Stomach (tissue), 9 donors: Measurements from ENCODE around the gene SUN5. TPM values are rescaled to one million over a fixed set of nuclear protein-coding genes. Genes with fewer than 3 reads are reported as not detected.

Experiments
- DNase-seq, 2 donors: peaks; one replicate each; pipeline versions ENCODE4 v3.0.0 to v3.0.0-alpha.2; 2013 to 2019
- H3K27ac ChIP-seq, 5 donors: fragments of 200-600 bp in 4 of 5; sonication (generic) in 4 of 5; one replicate each; pipeline ENCODE4 v1.5.1; 2013 to 2019; ENCODE audit warnings: mild to moderate bottlenecking in 1 of 5, moderate library complexity in 1 of 5
- H3K27me3 ChIP-seq, 3 donors: fragments of 200-600 bp; sonication (generic); one replicate each; pipeline ENCODE4 v1.5.1; 2017 to 2019; ENCODE audit warnings: mixed run types in 1 of 3
- H3K36me3 ChIP-seq, 4 donors: fragments of 200-600 bp; sonication (generic); 1 replicate in 3 of 4; 2 replicates in 1 of 4; pipeline ENCODE4 v1.5.1; 2016 to 2019
- H3K4me1 ChIP-seq, 4 donors: fragments of 200-600 bp; sonication (generic); one replicate each; pipeline ENCODE4 v1.5.1; 2016 to 2019
- H3K4me3 ChIP-seq, 4 donors: fragments of 200-600 bp; sonication (generic) in 3 of 4; one replicate each; pipeline ENCODE4 v1.5.1; 2016 to 2019; ENCODE audit warnings: mild to moderate bottlenecking in 1 of 4
- H3K9me3 ChIP-seq, 4 donors: fragments of 200-600 bp; sonication (generic); one replicate each; pipeline ENCODE4 v1.5.1; 2016 to 2019
- EP300 ChIP-seq: sonication (generic); formaldehyde crosslinking; IDR thresholded peaks from one replicate; pipeline ENCODE4 v1.6.1; 2017; ENCODE audit warnings: antibody characterized with exemption
- POLR2A ChIP-seq, 4 donors: fragments of 450-650 bp; IDR thresholded peaks; one replicate each; pipeline ENCODE4 v1.6.1; 2016; ENCODE audit warnings: antibody characterized with exemption in 4 of 4, control low read depth in 2 of 4, mild to moderate bottlenecking in 1 of 4, moderate library complexity in 1 of 4
- POLR2AphosphoS5 ChIP-seq, 3 donors: sonication (generic); formaldehyde crosslinking; IDR thresholded peaks; one replicate each; pipeline ENCODE4 v1.6.1; 2016; ENCODE audit warnings: antibody characterized with exemption in 3 of 3
- WGBS, 5 donors: extraction: QIAGEN DNeasy Blood & Tissue Kit in 3 of 5; methylation state at CpG; one replicate each; pipeline versions ENCODE4 v1.1.5 to v1.1.7; 2013 to 2018; 5-methylcytosine and 5-hydroxymethylcytosine counted together
- intact Hi-C: fragments of 100-400 bp; cut with DNase I; formaldehyde crosslinking; loops from one replicate; pipeline ENCODE4 v1.15.1; 2023; ENCODE audit warnings: low total_unique reads
- polyA plus RNA-seq, 3 donors: library from polyadenylated mRNA; stranded (reverse); fragments of 200-250 nt; gene quantifications; one replicate each; pipeline ENCODE4 v1.2.3, GENCODE V29; 2013
- total RNA-seq, 5 donors: library from RNA; depleted of rRNA; stranded (reverse); fragments of >200 nt; gene quantifications; one replicate each; pipeline versions ENCODE4 v1.1.0 to v1.2.3, GENCODE V29; 2014 to 2016
- TF ChIP-seq, protein P1 (sequence below), 7 experiments: fragments of 450-650 bp in 4 of 7; fragments of 200-600 bp in 3 of 7; sonication (generic) in 3 of 7; IDR thresholded peaks; one replicate each; pipeline ENCODE4 v1.5.1; 2016 to 2019; ENCODE audit warnings: antibody characterized with exemption in 7 of 7, control low read depth in 2 of 7, mild to moderate bottlenecking in 1 of 7
- donor health status: healthy with polysubstance abuse.
- donor health status: Bipolar disorder and iron deficiency.
- donor health status: healthy.

Gene SUN5
- total and polyA plus RNA-seq, 8 donors = not detected

DNA sequence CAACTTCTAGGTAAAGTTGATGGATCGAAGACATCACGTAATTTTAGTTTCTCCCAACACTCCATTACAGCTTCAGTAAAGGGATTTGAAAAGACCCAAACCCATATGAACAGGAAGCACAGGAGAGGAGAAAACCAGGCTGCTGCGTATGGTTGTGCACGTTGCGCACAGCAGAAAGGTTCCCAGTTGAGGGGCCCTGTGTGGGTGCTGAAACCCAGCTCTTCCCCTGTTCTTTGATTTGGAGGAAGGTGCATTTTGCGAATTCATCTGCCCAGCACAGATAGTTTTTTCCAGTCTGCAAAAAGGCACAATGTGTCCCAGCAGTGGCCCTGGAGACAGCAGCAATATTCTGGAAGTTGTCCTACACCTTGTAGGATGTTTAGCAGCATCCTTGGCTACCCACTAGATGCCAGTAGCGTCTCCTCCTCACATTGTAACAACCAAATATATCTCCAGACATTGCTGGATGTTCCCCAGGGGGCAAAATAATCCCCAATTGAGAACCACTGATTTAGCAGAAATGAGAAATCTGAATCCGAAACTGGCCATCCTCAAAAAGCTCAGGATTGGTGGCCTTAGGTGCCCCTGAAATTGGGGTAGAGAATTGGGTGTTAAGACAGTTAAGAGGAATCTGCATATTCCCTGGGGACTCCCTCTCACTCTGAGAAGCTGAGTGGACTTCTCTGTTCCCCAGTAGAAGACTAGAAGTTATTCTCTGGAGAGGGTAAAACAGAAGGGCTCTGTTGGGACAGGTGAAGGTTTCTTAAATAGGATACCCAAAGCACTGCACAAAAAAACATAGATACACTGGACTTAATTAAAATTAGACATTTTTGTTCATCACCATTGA, 12.2 kb downstream of the SUN5 start:
- H3K4me3 ChIP-seq = no peak overlapping the region
- H3K36me3 ChIP-seq = no peaks in the 10 kb centered on the region
- WGBS, 5 donors = 66 to 88% (median 78%) methylated on average over 8 of the region's 8 CpGs
- TF ChIP-seq POLR2A (IDR thresholded peaks at IDR 0.05) (no peak), EP300 (no peak), POLR2AphosphoS5 (IDR thresholded peaks at IDR 0.05) (no peak)
- TF ChIP-seq, protein P1, sequence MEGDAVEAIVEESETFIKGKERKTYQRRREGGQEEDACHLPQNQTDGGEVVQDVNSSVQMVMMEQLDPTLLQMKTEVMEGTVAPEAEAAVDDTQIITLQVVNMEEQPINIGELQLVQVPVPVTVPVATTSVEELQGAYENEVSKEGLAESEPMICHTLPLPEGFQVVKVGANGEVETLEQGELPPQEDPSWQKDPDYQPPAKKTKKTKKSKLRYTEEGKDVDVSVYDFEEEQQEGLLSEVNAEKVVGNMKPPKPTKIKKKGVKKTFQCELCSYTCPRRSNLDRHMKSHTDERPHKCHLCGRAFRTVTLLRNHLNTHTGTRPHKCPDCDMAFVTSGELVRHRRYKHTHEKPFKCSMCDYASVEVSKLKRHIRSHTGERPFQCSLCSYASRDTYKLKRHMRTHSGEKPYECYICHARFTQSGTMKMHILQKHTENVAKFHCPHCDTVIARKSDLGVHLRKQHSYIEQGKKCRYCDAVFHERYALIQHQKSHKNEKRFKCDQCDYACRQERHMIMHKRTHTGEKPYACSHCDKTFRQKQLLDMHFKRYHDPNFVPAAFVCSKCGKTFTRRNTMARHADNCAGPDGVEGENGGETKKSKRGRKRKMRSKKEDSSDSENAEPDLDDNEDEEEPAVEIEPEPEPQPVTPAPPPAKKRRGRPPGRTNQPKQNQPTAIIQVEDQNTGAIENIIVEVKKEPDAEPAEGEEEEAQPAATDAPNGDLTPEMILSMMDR (IDR thresholded peaks at IDR 0.05) = no peak
- H3K4me1 ChIP-seq = no peaks in the 10 kb centered on the region
- no peak overlapping the region for H3K27ac ChIP-seq
- no peak for DNase-seq
- intact Hi-C loops = no loop called here
- H3K27me3 ChIP-seq = peaks cover 0 to 10% (median 0%) of the 10 kb centered on the region in 3 donors
- H3K9me3 ChIP-seq = peaks cover 0 to 10% (median 5%) of the 10 kb centered on the region in 4 donors

DNA sequence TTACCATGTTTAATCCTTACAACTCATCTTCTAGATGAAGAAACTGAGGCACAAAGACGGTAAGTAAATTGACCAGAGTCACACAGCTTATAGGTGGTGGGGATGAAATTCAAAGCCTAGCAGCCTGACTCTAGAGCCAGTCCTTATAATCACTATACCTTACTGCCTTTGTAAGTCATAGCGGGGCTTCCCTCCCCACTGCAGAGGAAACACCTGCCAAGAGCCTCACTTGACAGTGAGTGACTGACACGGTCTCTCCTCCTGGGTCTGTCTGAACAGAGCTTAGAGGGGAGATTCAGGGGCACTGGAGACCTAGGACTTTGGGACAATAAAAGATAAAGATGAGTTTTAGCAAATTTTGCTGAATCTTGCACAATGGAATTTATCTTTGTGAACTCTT, 12.8 kb downstream of the SUN5 start:
- 53 to 63% (median 55%) methylated on average over 3 of the region's 3 CpGs for WGBS, 5 donors
- Histone ChIP-seq H3K9me3 (peaks cover 0 to 10% (median 5%) of the 10 kb centered on the region in 4 donors), H3K4me1 (no peaks in the 10 kb centered on the region), H3K4me3 (no peak overlapping the region), H3K36me3 (no peaks in the 10 kb centered on the region), H3K27ac (no peak overlapping the region), H3K27me3 (peaks cover 0 to 10% (median 0%) of the 10 kb centered on the region in 3 donors)
- TF ChIP-seq, protein P1 (IDR thresholded peaks at IDR 0.05) = no peak
- TF ChIP-seq POLR2A (IDR thresholded peaks at IDR 0.05) (no peak), POLR2AphosphoS5 (IDR thresholded peaks at IDR 0.05) (no peak), EP300 (no peak)
- no peak for DNase-seq
- intact Hi-C loops = no loop called here

DNA sequence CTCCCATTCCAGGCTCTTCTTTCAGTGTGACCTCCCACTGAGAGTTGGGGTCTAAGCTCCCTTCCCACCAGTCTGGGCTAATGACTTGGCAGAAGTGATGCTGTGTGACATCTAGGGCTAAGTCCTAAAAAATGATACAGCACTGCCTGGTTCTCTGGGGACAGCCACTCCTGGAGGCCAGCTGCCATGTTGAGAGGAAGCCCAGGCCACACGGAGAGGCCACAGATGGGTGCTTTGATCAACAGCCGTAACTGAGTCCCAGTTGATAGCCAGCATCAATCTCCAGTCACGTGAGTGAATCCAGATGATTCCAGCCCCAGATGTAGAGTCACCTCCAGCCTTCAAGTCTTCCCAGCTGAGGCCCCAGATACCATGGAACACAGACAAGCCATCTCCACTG, 13.8 kb downstream of the SUN5 start:
- Histone ChIP-seq H3K4me1 (no peaks in the 10 kb centered on the region), H3K36me3 (no peaks in the 10 kb centered on the region), H3K4me3 (no peak overlapping the region), H3K9me3 (peaks cover 0 to 9% (median 4%) of the 10 kb centered on the region in 4 donors), H3K27me3 (peaks cover 0 to 10% (median 0%) of the 10 kb centered on the region in 3 donors), H3K27ac (no peak overlapping the region)
- WGBS, 5 donors = 64 to 82% (median 71%) methylated on average over 3 of the region's 3 CpGs
- no peak for TF ChIP-seq POLR2AphosphoS5 (IDR thresholded peaks at IDR 0.05)
- TF ChIP-seq, protein P1 (IDR thresholded peaks at IDR 0.05) = no peak
- TF ChIP-seq EP300 = no peak
- TF ChIP-seq POLR2A (IDR thresholded peaks at IDR 0.05) = no peak
- DNase-seq = no peak
- intact Hi-C loops = no loop called here

DNA sequence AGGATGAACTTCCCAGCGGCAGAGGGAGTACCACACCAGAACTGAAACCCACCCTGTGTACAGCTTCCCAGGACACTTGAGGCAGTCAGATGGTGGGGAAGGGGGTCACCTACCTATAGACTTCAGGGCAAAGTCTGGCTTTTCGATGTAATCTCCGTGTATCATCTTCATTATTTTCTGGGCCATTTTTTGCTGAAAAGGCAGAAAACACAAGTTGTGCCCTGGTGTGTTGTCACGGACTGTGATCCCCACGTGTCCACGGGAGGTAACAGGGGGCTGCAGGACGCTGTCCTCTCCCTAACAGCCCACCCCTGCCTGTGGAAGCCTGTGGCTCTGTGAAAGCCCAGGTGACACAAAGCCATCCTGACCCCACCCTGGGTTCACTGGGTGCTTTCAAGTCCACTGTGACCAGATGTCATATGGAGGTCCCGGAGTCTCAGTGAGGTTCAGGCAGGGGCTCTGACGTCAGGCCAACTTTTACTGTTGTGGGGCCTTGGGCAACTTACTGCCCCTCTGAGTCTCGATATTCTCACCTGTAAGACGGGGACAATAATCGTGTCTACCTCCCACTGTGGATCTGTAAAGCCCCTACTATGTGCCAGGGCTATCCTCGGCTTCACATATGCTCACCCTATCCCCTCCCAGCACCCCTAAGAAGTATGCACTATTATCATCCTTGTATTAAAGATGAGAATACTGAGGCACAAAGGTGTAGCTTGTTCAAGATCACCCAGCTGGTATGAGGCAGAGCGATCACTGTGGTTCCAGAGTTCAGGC, 14.5 kb downstream of the SUN5 start:
- no peak for DNase-seq
- no peak for TF ChIP-seq POLR2A (IDR thresholded peaks at IDR 0.05)
- TF ChIP-seq POLR2AphosphoS5 (IDR thresholded peaks at IDR 0.05) = no peak
- no peak for TF ChIP-seq EP300
- TF ChIP-seq, protein P1 (IDR thresholded peaks at IDR 0.05) = no peak
- Histone ChIP-seq H3K27ac (no peak overlapping the region), H3K9me3 (peaks cover 0 to 5% (median 0%) of the 10 kb centered on the region in 4 donors), H3K4me1 (no peaks in the 10 kb centered on the region), H3K36me3 (no peaks in the 10 kb centered on the region), H3K4me3 (no peak overlapping the region), H3K27me3 (peaks cover 0 to 10% (median 0%) of the 10 kb centered on the region in 3 donors)
- WGBS, 5 donors = 82 to 93% (median 86%) methylated on average over 11 to 14 of the region's 14 CpGs
- intact Hi-C loops = no loop called here
